K562 (cell line): ENCODE data around the gene ZNF740. TPM values are rescaled to one million over a fixed set of nuclear protein-coding genes. Genes with fewer than 3 reads are reported as not detected.

ENCODE experiments used
- EGR1 ChIP-seq: fragments of 450-650 bp; conservative IDR thresholded peaks from 2 replicates; pipeline ENCODE4 v1.6.1; 2017; ENCODE audit warnings: mild to moderate bottlenecking
- HDGF ChIP-seq: fragments of 450-650 bp; IDR thresholded peaks from 2 replicates; pipeline ENCODE4 v1.6.1; 2016
- KAT8 ChIP-seq: fragments of 450-650 bp; IDR thresholded peaks from 2 replicates; pipeline ENCODE4 v1.6.1; 2016; ENCODE audit warnings: low read depth, mild to moderate bottlenecking
- MCM7 ChIP-seq, 2 experiments: fragments of 450-650 bp; IDR thresholded peaks; 2 replicates each; pipeline ENCODE4 v1.6.1; 2016 to 2018
- NCOA6 ChIP-seq: fragments of 450-650 bp; IDR thresholded peaks from 2 replicates; pipeline ENCODE4 v1.6.1; 2017; ENCODE audit warnings: mild to moderate bottlenecking
- NR2F6 ChIP-seq: fragments of 450-650 bp; formaldehyde crosslinking; IDR thresholded peaks from 2 replicates; pipeline ENCODE4 v1.4.0; 2020; ENCODE audit warnings: mild to moderate bottlenecking
- PHTF2 ChIP-seq: fragments of 250-450 bp; sonication (Bioruptor Pico); IDR thresholded peaks from 2 replicates; pipeline ENCODE4 v1.5.0; 2021; ENCODE audit warnings: mild to moderate bottlenecking
- SMARCE1 ChIP-seq: fragments of 450-650 bp; IDR thresholded peaks from 2 replicates; pipeline ENCODE4 v1.7.1; 2016; ENCODE audit warnings: mild to moderate bottlenecking
- ZNF121 ChIP-seq: sonication (generic); formaldehyde crosslinking; conservative IDR thresholded peaks from 2 replicates; pipeline ENCODE4 v1.8.0; 2022; ENCODE audit warnings: missing genetic modification reagents
- polyA plus RNA-seq, 8 experiments: library from polyadenylated mRNA; depleted of rRNA in 4 of 8; stranded (reverse) in 5 of 8; unstranded in 3 of 8; fragments of >200 nt; fragmentation: Nextera tagmentation in 2 of 8; fragmentation: Illumina TruSeq in 1 of 8; extraction: Ambion mirVana in 2 of 8; extraction: Trizol in 1 of 8; gene quantifications; 2 replicates each; pipeline versions ENCODE4 v1.2.1 to v1.2.3, GENCODE V29; 2011 to 2014; ENCODE audit warnings: inconsistent platforms in 1 of 8, missing spikeins in 1 of 8
- total RNA-seq, 7 experiments: library from RNA; depleted of rRNA in 6 of 7; stranded (reverse); fragments of >200 nt in 6 of 7; fragmentation: Illumina TruSeq in 2 of 7; extraction: Trizol in 2 of 7; gene quantifications; 2 replicates each; pipeline versions ENCODE4 v1.2.1 to v1.2.3, GENCODE V29; 2011 to 2021; ENCODE audit warnings: low replicate concordance in 1 of 7
- TF ChIP-seq, protein P1 (sequence below): fragments of 200-600 bp; sonication (generic); IDR thresholded peaks from one replicate; pipeline ENCODE4 v1.6.1; 2012; ENCODE audit warnings: mild to moderate bottlenecking, low read depth, low read length, inconsistent platforms
- TF ChIP-seq, protein P2 (sequence below): fragments of 250-450 bp; sonication (Bioruptor Pico); IDR thresholded peaks from 2 replicates; pipeline ENCODE4 v1.8.0; 2021; ENCODE audit warnings: borderline replicate concordance, mild to moderate bottlenecking, moderate library complexity; ENCODE audit not compliant: poor library complexity, severe bottlenecking
- TF ChIP-seq, protein P3 (sequence below), 2 experiments: fragments of 450-650 bp in 1 of 2; sonication (generic) in 1 of 2; formaldehyde crosslinking; conservative IDR thresholded peaks; 2 replicates each; pipeline versions ENCODE4 v1.4.0 to v1.8.1; 2020 to 2022; ENCODE audit warnings: mild to moderate bottlenecking in 1 of 2, missing genetic modification reagents in 1 of 2
- TF ChIP-seq, protein P4 (sequence below): sonication (generic); formaldehyde crosslinking; IDR thresholded peaks from 2 replicates; pipeline ENCODE4 v1.8.1; 2022; ENCODE audit warnings: missing genetic modification reagents
- TF ChIP-seq, protein P5 (sequence below): fragments of 450-650 bp; formaldehyde crosslinking; IDR thresholded peaks from 2 replicates; pipeline ENCODE4 v1.4.0; 2020; ENCODE audit warnings: mild to moderate bottlenecking

Gene ZNF740
- total and polyA plus RNA-seq, 9 of the 15 experiments (the other 6 are each of a cell fraction or from before 2014, with no cell fraction given): 0.57 to 46.4 (median 18.6) TPM

DNA sequence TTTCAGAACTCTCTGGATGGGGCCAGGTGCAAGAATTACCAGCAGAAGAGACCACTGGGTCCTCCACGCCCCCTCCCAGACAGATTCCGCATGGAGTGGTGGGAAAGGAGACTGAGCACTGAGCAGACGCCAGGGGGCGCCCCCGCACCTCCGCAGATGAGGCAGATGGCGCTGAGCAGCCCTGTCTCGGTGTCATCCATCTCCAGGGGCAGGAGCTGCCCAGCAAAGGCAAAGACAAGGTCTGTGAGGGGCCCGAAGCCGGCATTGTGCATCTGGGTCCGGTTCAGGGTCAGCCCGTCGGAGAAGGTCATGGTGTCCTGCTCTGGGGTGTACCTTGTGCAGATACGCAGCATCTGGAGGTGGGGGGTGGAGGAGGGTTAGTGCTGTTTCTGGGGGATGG is 32.8 kb downstream of the ZNF740 start (continued):
- TF ChIP-seq, protein P1, sequence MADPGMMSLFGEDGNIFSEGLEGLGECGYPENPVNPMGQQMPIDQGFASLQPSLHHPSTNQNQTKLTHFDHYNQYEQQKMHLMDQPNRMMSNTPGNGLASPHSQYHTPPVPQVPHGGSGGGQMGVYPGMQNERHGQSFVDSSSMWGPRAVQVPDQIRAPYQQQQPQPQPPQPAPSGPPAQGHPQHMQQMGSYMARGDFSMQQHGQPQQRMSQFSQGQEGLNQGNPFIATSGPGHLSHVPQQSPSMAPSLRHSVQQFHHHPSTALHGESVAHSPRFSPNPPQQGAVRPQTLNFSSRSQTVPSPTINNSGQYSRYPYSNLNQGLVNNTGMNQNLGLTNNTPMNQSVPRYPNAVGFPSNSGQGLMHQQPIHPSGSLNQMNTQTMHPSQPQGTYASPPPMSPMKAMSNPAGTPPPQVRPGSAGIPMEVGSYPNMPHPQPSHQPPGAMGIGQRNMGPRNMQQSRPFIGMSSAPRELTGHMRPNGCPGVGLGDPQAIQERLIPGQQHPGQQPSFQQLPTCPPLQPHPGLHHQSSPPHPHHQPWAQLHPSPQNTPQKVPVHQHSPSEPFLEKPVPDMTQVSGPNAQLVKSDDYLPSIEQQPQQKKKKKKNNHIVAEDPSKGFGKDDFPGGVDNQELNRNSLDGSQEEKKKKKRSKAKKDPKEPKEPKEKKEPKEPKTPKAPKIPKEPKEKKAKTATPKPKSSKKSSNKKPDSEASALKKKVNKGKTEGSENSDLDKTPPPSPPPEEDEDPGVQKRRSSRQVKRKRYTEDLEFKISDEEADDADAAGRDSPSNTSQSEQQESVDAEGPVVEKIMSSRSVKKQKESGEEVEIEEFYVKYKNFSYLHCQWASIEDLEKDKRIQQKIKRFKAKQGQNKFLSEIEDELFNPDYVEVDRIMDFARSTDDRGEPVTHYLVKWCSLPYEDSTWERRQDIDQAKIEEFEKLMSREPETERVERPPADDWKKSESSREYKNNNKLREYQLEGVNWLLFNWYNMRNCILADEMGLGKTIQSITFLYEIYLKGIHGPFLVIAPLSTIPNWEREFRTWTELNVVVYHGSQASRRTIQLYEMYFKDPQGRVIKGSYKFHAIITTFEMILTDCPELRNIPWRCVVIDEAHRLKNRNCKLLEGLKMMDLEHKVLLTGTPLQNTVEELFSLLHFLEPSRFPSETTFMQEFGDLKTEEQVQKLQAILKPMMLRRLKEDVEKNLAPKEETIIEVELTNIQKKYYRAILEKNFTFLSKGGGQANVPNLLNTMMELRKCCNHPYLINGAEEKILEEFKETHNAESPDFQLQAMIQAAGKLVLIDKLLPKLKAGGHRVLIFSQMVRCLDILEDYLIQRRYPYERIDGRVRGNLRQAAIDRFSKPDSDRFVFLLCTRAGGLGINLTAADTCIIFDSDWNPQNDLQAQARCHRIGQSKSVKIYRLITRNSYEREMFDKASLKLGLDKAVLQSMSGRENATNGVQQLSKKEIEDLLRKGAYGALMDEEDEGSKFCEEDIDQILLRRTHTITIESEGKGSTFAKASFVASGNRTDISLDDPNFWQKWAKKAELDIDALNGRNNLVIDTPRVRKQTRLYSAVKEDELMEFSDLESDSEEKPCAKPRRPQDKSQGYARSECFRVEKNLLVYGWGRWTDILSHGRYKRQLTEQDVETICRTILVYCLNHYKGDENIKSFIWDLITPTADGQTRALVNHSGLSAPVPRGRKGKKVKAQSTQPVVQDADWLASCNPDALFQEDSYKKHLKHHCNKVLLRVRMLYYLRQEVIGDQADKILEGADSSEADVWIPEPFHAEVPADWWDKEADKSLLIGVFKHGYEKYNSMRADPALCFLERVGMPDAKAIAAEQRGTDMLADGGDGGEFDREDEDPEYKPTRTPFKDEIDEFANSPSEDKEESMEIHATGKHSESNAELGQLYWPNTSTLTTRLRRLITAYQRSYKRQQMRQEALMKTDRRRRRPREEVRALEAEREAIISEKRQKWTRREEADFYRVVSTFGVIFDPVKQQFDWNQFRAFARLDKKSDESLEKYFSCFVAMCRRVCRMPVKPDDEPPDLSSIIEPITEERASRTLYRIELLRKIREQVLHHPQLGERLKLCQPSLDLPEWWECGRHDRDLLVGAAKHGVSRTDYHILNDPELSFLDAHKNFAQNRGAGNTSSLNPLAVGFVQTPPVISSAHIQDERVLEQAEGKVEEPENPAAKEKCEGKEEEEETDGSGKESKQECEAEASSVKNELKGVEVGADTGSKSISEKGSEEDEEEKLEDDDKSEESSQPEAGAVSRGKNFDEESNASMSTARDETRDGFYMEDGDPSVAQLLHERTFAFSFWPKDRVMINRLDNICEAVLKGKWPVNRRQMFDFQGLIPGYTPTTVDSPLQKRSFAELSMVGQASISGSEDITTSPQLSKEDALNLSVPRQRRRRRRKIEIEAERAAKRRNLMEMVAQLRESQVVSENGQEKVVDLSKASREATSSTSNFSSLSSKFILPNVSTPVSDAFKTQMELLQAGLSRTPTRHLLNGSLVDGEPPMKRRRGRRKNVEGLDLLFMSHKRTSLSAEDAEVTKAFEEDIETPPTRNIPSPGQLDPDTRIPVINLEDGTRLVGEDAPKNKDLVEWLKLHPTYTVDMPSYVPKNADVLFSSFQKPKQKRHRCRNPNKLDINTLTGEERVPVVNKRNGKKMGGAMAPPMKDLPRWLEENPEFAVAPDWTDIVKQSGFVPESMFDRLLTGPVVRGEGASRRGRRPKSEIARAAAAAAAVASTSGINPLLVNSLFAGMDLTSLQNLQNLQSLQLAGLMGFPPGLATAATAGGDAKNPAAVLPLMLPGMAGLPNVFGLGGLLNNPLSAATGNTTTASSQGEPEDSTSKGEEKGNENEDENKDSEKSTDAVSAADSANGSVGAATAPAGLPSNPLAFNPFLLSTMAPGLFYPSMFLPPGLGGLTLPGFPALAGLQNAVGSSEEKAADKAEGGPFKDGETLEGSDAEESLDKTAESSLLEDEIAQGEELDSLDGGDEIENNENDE: no peak
- TF ChIP-seq, protein P2, sequence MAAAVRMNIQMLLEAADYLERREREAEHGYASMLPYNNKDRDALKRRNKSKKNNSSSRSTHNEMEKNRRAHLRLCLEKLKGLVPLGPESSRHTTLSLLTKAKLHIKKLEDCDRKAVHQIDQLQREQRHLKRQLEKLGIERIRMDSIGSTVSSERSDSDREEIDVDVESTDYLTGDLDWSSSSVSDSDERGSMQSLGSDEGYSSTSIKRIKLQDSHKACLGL: no peak
- TF ChIP-seq SMARCE1: no peak
- TF ChIP-seq MCM7 (IDR thresholded peaks at IDR 0.05): no peak
- TF ChIP-seq NR2F6 (CRISPR knock-in tag): no peak
- TF ChIP-seq ZNF121 (CRISPR knock-in tag): no peak
- TF ChIP-seq, protein P3, sequence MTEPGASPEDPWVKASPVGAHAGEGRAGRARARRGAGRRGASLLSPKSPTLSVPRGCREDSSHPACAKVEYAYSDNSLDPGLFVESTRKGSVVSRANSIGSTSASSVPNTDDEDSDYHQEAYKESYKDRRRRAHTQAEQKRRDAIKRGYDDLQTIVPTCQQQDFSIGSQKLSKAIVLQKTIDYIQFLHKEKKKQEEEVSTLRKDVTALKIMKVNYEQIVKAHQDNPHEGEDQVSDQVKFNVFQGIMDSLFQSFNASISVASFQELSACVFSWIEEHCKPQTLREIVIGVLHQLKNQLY (CRISPR knock-in tag; conservative IDR thresholded peaks at IDR 0.05): no peak
- TF ChIP-seq KAT8: no peak
- TF ChIP-seq, protein P4, sequence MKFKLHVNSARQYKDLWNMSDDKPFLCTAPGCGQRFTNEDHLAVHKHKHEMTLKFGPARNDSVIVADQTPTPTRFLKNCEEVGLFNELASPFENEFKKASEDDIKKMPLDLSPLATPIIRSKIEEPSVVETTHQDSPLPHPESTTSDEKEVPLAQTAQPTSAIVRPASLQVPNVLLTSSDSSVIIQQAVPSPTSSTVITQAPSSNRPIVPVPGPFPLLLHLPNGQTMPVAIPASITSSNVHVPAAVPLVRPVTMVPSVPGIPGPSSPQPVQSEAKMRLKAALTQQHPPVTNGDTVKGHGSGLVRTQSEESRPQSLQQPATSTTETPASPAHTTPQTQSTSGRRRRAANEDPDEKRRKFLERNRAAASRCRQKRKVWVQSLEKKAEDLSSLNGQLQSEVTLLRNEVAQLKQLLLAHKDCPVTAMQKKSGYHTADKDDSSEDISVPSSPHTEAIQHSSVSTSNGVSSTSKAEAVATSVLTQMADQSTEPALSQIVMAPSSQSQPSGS (CRISPR knock-in tag): no peak
- TF ChIP-seq NCOA6: no peak
- peak; percentile 96; the same call in 1 of the 2 replicates for TF ChIP-seq HDGF
- TF ChIP-seq, protein P5, sequence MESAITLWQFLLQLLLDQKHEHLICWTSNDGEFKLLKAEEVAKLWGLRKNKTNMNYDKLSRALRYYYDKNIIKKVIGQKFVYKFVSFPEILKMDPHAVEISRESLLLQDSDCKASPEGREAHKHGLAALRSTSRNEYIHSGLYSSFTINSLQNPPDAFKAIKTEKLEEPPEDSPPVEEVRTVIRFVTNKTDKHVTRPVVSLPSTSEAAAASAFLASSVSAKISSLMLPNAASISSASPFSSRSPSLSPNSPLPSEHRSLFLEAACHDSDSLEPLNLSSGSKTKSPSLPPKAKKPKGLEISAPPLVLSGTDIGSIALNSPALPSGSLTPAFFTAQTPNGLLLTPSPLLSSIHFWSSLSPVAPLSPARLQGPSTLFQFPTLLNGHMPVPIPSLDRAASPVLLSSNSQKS (CRISPR knock-in tag): no peak
- no peak for TF ChIP-seq PHTF2 (CRISPR knock-in tag)
- no peak for TF ChIP-seq EGR1
